ENCODE data around the gene NAGPA. TPM values are rescaled to one million over a fixed set of nuclear protein-coding genes. Genes with fewer than 3 reads are reported as not detected.

The NAGPA gene
- total RNA-seq, 4 donors from 2014 or later, result 26.0 to 46.8 (median 30.8) TPM

GRCh38 chr16:5065813-5066212, 32.1 kb upstream of the NAGPA start, which contains the start of gene C16orf89:
Gene C16orf89, minus strand, starts transcription at chr16:5065956. Its CDS starts 48 bp downstream, at chr16:5065908.
- WGBS, 2 donors, result 20 to 45% methylated on average over 6 of the region's 10 CpGs
- Histone ChIP-seq H3K4me3 (replicated peaks in 1 of 3) (peak within 1 kb of the TSS in 1 of 3 donors; percentile 13), H3K9me3 (no peaks in the 10 kb centered on the region), H3K4me1 (peaks cover 13 to 18% of the 10 kb centered on the region in 2 donors), H3K27ac (peak within 1 kb of the TSS; percentile 53 to 81 (median 77)), H3K36me3 (no peaks in the 10 kb centered on the region), H3K27me3 (no peaks in the 10 kb centered on the region)
- intact Hi-C loops (cut with DNase I), result no loop called here
- peak; percentile 85 to 87 for DNase-seq
- TF ChIP-seq POLR2A (IDR thresholded peaks at IDR 0.05), result peak in 1 of 2 donors; percentile 62
- TF ChIP-seq, protein P1, sequence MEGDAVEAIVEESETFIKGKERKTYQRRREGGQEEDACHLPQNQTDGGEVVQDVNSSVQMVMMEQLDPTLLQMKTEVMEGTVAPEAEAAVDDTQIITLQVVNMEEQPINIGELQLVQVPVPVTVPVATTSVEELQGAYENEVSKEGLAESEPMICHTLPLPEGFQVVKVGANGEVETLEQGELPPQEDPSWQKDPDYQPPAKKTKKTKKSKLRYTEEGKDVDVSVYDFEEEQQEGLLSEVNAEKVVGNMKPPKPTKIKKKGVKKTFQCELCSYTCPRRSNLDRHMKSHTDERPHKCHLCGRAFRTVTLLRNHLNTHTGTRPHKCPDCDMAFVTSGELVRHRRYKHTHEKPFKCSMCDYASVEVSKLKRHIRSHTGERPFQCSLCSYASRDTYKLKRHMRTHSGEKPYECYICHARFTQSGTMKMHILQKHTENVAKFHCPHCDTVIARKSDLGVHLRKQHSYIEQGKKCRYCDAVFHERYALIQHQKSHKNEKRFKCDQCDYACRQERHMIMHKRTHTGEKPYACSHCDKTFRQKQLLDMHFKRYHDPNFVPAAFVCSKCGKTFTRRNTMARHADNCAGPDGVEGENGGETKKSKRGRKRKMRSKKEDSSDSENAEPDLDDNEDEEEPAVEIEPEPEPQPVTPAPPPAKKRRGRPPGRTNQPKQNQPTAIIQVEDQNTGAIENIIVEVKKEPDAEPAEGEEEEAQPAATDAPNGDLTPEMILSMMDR (IDR thresholded peaks at IDR 0.05), result no peak

DNA sequence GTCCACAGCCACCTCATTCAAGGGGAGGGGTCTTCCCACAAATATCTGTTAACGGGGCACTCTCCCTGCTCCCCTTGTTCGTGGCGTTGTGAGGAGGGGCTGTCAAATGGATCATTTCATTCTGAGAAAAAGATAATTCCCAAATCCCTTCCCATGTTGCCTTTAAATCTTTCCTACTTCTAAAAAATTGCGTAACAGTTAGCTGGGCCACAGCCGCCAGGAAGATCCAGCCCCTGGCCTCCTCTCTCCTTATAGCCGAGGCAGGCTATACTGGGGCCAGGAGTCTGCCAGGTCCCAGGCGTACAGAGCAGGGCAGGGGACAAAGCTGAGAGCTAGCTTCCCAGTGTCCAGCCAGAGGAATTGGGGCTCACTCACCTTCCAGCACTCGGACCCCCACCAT, 31.6 kb upstream of the NAGPA start:
- intact Hi-C loops (cut with DNase I), result no loop called here
- peaks cover 13 to 18% of the 10 kb centered on the region in 2 donors for H3K4me1 ChIP-seq
- peak overlapping the region; percentile 53 to 81 (median 77) for H3K27ac ChIP-seq
- no peaks in the 10 kb centered on the region for H3K27me3 ChIP-seq
- H3K9me3 ChIP-seq, result no peaks in the 10 kb centered on the region
- no peaks in the 10 kb centered on the region for H3K36me3 ChIP-seq
- peak in 1 of 2 donors; percentile 41 for DNase-seq
- peak overlapping the region in 1 of 3 donors; percentile 13 for H3K4me3 ChIP-seq (replicated peaks in 1 of 3)
- TF ChIP-seq, protein P1 (IDR thresholded peaks at IDR 0.05), result no peak
- TF ChIP-seq POLR2A (IDR thresholded peaks at IDR 0.05), result no peak
- 15 to 24% methylated on average over 8 of the region's 8 CpGs for WGBS, 2 donors

DNA sequence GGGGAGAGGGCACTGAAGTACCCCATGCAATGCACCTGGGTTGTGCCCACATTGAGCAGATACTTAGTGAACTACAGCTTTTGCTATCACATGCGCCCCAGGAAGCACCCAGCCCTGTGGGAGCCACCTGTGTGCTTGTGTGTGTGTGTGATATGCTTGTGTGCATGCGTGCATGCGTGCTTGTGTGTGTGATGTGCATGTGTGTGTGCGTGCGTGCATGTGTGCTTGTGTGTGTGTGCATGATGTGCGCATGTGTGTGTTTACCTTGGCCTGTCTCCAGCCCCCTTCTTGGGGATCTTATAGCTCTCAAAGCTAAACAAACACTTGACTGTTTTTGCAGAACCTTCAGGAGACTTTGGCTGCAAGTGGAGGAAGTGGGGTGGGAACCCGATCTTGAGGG, 31.2 kb upstream of the NAGPA start:
- intact Hi-C loops (cut with DNase I), result no loop called here
- WGBS, 2 donors, result 9 to 27% methylated on average over 1 to 7 of the region's 7 CpGs
- H3K27me3 ChIP-seq, result no peaks in the 10 kb centered on the region
- TF ChIP-seq POLR2A (IDR thresholded peaks at IDR 0.05), result no peak
- TF ChIP-seq, protein P1 (IDR thresholded peaks at IDR 0.05), result no peak
- no peaks in the 10 kb centered on the region for H3K9me3 ChIP-seq
- DNase-seq, result peak; percentile 72 to 75
- H3K4me3 ChIP-seq (replicated peaks in 1 of 3), result peak overlapping the region in 1 of 3 donors; percentile 13
- peak overlapping the region in 2 of 3 donors; percentile 53 to 77 for H3K27ac ChIP-seq
- peaks cover 13 to 18% of the 10 kb centered on the region in 2 donors for H3K4me1 ChIP-seq
- H3K36me3 ChIP-seq, result no peaks in the 10 kb centered on the region

DNA sequence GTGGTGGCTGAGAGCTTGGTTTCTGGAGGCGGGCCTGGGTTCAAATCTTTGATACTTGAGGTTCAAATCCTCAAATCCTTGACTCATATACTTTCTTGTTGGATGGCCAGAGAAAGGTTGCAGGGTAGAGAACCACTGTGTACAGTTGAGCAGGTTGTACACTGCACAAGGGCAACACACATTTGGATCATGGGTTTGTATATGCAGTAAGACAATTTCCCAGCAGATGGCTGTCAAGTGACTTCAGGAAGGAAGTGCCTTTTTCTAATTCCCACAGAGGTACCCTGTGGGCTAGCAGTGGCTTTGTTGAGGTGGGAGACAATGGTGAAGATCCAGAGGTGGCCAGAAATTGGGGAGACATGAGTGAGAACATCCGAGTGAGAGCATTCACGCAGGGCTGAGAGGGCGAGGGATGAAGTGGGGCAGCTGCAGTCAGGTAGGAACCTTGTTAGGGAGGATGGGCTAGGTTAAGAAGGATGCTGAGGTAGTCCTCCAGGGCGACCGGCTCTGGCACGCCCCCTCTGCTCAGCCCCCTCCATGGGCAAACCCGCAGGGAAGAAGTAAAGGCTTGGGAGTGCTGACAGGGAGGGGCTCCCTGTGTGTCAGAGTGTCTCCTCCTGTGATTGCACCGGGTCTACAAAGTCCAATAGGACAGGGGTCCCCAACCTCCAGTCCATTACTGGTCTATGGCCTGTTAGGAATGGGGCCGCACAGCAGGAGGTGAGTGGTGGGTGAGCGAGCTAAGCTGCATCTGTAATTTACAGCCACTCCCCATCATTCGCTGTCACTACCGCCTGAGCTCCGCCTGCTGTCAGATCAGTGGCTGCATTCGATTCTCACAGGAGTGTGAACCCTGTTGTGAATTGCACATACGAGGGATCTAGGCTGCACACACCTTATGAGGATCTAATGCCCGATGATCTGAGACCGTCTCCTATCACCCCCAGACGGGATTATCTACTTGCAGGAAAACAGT, 29.3 kb upstream of the NAGPA start:
- intact Hi-C loops (cut with DNase I), result no loop called here
- Histone ChIP-seq H3K4me1 (peaks cover 13 to 18% of the 10 kb centered on the region in 2 donors), H3K27ac (no peak overlapping the region), H3K27me3 (no peaks in the 10 kb centered on the region), H3K9me3 (no peaks in the 10 kb centered on the region), H3K4me3 (replicated peaks in 1 of 3) (no peak overlapping the region), H3K36me3 (peaks cover 0 to 3% of the 10 kb centered on the region in 2 donors)
- TF ChIP-seq, protein P1 (IDR thresholded peaks at IDR 0.05), result no peak
- no peak for TF ChIP-seq POLR2A (IDR thresholded peaks at IDR 0.05)
- 83 to 84% methylated on average over 19 of the region's 19 CpGs for WGBS, 2 donors
- DNase-seq, result no peak

DNA sequence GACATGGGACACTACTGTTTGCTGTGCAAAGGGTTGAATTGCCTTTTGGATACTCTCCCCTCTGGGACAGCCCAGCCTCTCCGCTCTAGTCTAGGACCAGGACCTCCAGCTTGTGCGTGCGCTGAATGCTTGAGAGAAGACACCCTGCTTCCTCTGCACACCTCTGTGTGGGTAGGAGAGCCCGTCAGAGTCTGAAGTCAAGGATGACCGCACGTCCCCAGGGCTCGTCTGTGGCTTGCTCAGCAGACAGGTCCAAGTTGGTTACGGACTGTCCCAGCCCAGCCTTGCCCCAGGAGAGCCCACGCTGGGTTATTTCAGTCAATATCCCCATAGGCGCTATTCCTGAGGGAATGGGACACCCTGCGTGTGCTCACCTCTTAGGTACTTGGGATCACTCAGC, 28.3 kb upstream of the NAGPA start:
- intact Hi-C loops (cut with DNase I), result no loop called here
- TF ChIP-seq, protein P1 (IDR thresholded peaks at IDR 0.05), result no peak
- TF ChIP-seq POLR2A (IDR thresholded peaks at IDR 0.05), result no peak

More for the DNA sequence above, 28.3 kb upstream of the NAGPA start:
- Histone ChIP-seq H3K27me3 (no peaks in the 10 kb centered on the region), H3K27ac (no peak overlapping the region), H3K4me3 (replicated peaks in 1 of 3) (no peak overlapping the region), H3K9me3 (no peaks in the 10 kb centered on the region), H3K4me1 (peaks cover 13 to 18% of the 10 kb centered on the region in 2 donors), H3K36me3 (peaks cover 0 to 6% of the 10 kb centered on the region in 2 donors)
- WGBS, 2 donors, result 76 to 81% methylated on average over 11 of the region's 11 CpGs
- peak; percentile 9 to 11 for DNase-seq

Measured in thyroid gland (tissue), 4 donors.